GM12864 (cell line): ENCODE data around the gene PAPOLG.
A peak's percentile ranks its signal among the peaks of the same experiment; 100 is the strongest.

Experiments
- DNase-seq: peaks from one replicate; pipeline ENCODE4 v3.0.0-alpha.2; 2011; ENCODE audit warnings: low read depth
- H3K4me3 ChIP-seq: 2 replicates; pipeline ENCODE4 v1.5.1; 2011; ENCODE audit warnings: mild to moderate bottlenecking, low read depth, low read length, control low read depth
- TF ChIP-seq, protein P1 (sequence below): IDR thresholded peaks from 2 replicates; pipeline ENCODE4 v1.5.1; 2011; ENCODE audit warnings: low read depth, mild to moderate bottlenecking, moderate library complexity, low read length, control low read depth, inconsistent platforms; ENCODE audit errors: missing control alignments

PAPOLG gene

GRCh38 chr2:60840880-60841279, 84.8 kb downstream of the PAPOLG start:
- DNase-seq, result peak; percentile 92
- H3K4me3 ChIP-seq, result no peak overlapping the region
- TF ChIP-seq, protein P1, sequence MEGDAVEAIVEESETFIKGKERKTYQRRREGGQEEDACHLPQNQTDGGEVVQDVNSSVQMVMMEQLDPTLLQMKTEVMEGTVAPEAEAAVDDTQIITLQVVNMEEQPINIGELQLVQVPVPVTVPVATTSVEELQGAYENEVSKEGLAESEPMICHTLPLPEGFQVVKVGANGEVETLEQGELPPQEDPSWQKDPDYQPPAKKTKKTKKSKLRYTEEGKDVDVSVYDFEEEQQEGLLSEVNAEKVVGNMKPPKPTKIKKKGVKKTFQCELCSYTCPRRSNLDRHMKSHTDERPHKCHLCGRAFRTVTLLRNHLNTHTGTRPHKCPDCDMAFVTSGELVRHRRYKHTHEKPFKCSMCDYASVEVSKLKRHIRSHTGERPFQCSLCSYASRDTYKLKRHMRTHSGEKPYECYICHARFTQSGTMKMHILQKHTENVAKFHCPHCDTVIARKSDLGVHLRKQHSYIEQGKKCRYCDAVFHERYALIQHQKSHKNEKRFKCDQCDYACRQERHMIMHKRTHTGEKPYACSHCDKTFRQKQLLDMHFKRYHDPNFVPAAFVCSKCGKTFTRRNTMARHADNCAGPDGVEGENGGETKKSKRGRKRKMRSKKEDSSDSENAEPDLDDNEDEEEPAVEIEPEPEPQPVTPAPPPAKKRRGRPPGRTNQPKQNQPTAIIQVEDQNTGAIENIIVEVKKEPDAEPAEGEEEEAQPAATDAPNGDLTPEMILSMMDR, result no peak

DNA sequence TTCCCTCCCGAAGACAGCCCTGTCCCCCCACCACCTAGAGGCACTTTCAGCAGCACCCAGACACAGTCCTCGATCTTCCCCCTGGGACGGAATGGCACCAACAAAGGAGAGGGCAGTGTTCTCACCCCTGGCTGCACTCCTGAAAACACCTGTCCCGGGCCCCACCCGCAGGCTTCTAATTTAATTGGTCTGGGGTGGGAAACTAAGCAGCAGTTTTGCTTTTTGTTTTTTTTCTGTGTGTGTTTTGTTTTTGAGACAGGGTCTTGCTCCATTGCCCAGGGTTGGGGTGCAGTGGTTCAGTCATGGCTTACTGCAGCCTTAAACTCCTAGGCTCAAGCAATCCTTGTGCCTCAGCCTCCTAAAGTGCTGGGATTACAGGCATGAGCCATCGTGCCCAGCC, 86.9 kb downstream of the PAPOLG start:
- no peak for DNase-seq
- H3K4me3 ChIP-seq, result no peak overlapping the region
- TF ChIP-seq, protein P1, result no peak

DNA sequence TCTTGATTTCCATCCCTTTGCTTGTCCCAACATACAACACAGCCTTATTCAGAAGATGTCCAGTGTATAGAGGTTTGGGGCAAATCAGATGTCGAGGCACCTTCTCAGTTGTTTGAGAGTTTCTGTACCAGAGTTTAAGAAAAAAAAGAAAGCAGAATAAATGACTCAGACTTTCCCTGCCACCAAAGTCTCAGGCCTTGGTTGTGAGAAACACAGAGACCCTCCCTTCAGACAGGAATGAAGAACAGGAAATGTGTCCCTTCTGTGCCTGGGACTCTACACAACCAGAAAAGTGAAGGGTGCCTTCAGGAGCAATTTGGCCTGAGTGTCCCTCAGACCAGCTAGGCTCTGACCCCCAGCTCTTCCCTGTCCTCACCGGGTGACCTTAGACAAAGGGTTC, 88.0 kb downstream of the PAPOLG start:
- no peak overlapping the region for H3K4me3 ChIP-seq
- TF ChIP-seq, protein P1, result no peak
- no peak for DNase-seq

GRCh38 chr2:60847854-60848253, 91.8 kb downstream of the PAPOLG start:
- TF ChIP-seq, protein P1, result no peak
- H3K4me3 ChIP-seq, result no peak overlapping the region
- DNase-seq, result no peak
